ENCODE data around the gene ERFL.

- TF ChIP-seq CTCF (IDR thresholded peaks at IDR 0.05; ENCODE audit: low read length) (no peak), EZH2 (IDR thresholded peaks at IDR 0.05; ENCODE audit: borderline replicate concordance, low read length) (no peak)
These were observed 45.4 kb downstream of the ERFL start, which contains the start of gene ARHGEF1 for GRCh38 chr19:41882568-41883462.

Data from OCI-LY1 (cell line).